HCT116 (cell line): ENCODE results near the gene DIS3L2. TPM values are rescaled to one million over a fixed set of nuclear protein-coding genes. Genes with fewer than 3 reads are reported as not detected.

Experiments used
- ATAC-seq: fragments of 200-7000 bp; cut with Tn5 transposase; 2 replicates; pipeline ENCODE4 v1.9.1; 2020; ENCODE audit warnings: mild to moderate bottlenecking, moderate library complexity
- BruUV-seq: library from RNA; stranded (reverse); fragments of 400-500 nt; replicated peaks from 2 replicates; lab custom pipeline; 2021; lab: Mats Ljungman, UMichigan
- CTCF ChIA-PET: fragments of 300-600 bp; sonication (Branson Sonifier 250); formaldehyde crosslinking; loops from one replicate; lab custom pipeline; 2021; ENCODE audit warnings: antibody characterized with exemption; lab: Charles Lee
- POLR2A ChIA-PET: fragments of 300-600, 350-600 bp; sonication (Branson Sonifier 250); formaldehyde crosslinking; loops from one replicate; lab custom pipeline; 2021; ENCODE audit warnings: antibody characterized with exemption; lab: Charles Lee
- RAD21 ChIA-PET, 2 experiments: fragments of 300-600 bp; sonication (Branson Sonifier 250); formaldehyde crosslinking; loops; one replicate each; lab custom pipeline; 2023; ENCODE audit warnings: low total read pairs in 2 of 2; ENCODE audit not compliant: uncharacterized antibody in 2 of 2, unreplicated experiment in 2 of 2, low non-redundant PET in 1 of 2; lab: Charles Lee
- DNase-seq: peaks from one replicate; pipeline ENCODE4 v3.0.0-alpha.2; 2010; ENCODE audit warnings: low read depth, low spot score
- H2AFZ ChIP-seq: fragments of 200-600 bp; shearing (Covaris generic), sonication (generic); 2 replicates; pipeline ENCODE4 v1.6.1; 2017; ENCODE audit warnings: low read depth, mixed run types, mixed read lengths, antibody characterized with exemption, low read length; ENCODE audit not compliant: poor library complexity, severe bottlenecking
- H3K27ac ChIP-seq: 2 replicates; pipeline ENCODE4 v1.5.1; 2012; ENCODE audit warnings: low read depth, low read length
- H3K27me3 ChIP-seq: fragments of 200-600 bp; sonication (generic); 2 replicates; pipeline ENCODE4 v1.6.1; 2016; ENCODE audit warnings: mixed run types, low read length, mixed read lengths; ENCODE audit not compliant: insufficient read depth
- H3K36me3 ChIP-seq, 2 experiments: fragments of 200-500 bp in 1 of 2; fragments of 200-600 bp in 1 of 2; sonication (Bioruptor generic) in 1 of 2; sonication (generic) in 1 of 2; 2 replicates each; pipeline versions ENCODE4 v1.5.1 to v1.6.1; 2014 to 2016; ENCODE audit warnings: low read length in 2 of 2, inconsistent platforms in 1 of 2, mixed read lengths in 1 of 2, mixed run types in 1 of 2; ENCODE audit not compliant: insufficient read depth in 2 of 2, control insufficient read depth in 1 of 2
- H3K4me1 ChIP-seq, 2 experiments: fragments of 200-600 bp in 1 of 2; sonication (generic) in 1 of 2; 2 replicates each; pipeline versions ENCODE4 v1.5.1 to v1.6.1; 2012 to 2017; ENCODE audit warnings: low read length in 2 of 2, inconsistent platforms in 1 of 2, mild to moderate bottlenecking in 1 of 2, mixed read lengths in 1 of 2, mixed run types in 1 of 2, moderate library complexity in 1 of 2; ENCODE audit not compliant: insufficient read depth in 2 of 2, control insufficient read depth in 1 of 2
- H3K4me2 ChIP-seq: fragments of 200-600 bp; sonication (generic); 2 replicates; pipeline ENCODE4 v1.6.1; 2017; ENCODE audit warnings: mixed run types, low read length, mixed read lengths
- H3K4me3 ChIP-seq, 2 experiments: fragments of 200-600 bp in 1 of 2; sonication (generic) in 1 of 2; replicated peaks in 1 of 2; 2 replicates each; pipeline ENCODE4 v1.5.1; 2011 to 2016; ENCODE audit warnings: low read length in 2 of 2, control low read depth in 1 of 2, low read depth in 1 of 2, mild to moderate bottlenecking in 1 of 2, mixed read lengths in 1 of 2, mixed run types in 1 of 2
- H3K79me2 ChIP-seq: fragments of 200-600 bp; sonication (generic); 2 replicates; pipeline ENCODE4 v1.6.1; 2017; ENCODE audit warnings: mild to moderate bottlenecking, mixed run types, low read length, moderate library complexity, mixed read lengths; ENCODE audit not compliant: insufficient read depth
- H3K9ac ChIP-seq: fragments of 200-600 bp; sonication (generic); 2 replicates; pipeline ENCODE4 v1.6.1; 2016; ENCODE audit warnings: low read length, mixed read lengths
- H3K9me2 ChIP-seq: fragments of 200-600 bp; sonication (generic), shearing (Covaris generic); 2 replicates; pipeline ENCODE4 v1.6.1; 2017; ENCODE audit warnings: mixed run types, mild to moderate bottlenecking, moderate library complexity; ENCODE audit not compliant: insufficient read depth
- H3K9me3 ChIP-seq, 2 experiments: fragments of 200-500 bp in 1 of 2; fragments of 200-600 bp in 1 of 2; sonication (Bioruptor generic) in 1 of 2; sonication (generic) in 1 of 2; 2 replicates each; pipeline ENCODE4 v1.6.1; 2014 to 2017; ENCODE audit warnings: low read length in 2 of 2, mixed read lengths in 2 of 2, inconsistent platforms in 1 of 2, low read depth in 1 of 2, mild to moderate bottlenecking in 1 of 2, mixed run types in 1 of 2, moderate library complexity in 1 of 2; ENCODE audit not compliant: control insufficient read depth in 1 of 2, insufficient read depth in 1 of 2
- H4K20me1 ChIP-seq: fragments of 200-600 bp; sonication (generic), shearing (Covaris generic); 2 replicates; pipeline ENCODE4 v1.6.1; 2017; ENCODE audit warnings: mixed run types, mild to moderate bottlenecking, moderate library complexity; ENCODE audit not compliant: insufficient read depth
- CEBPB ChIP-seq: IDR thresholded peaks from 2 replicates; pipeline ENCODE4 v1.6.1; 2012; ENCODE audit warnings: low read depth
- ELF1 ChIP-seq: IDR thresholded peaks from 2 replicates; pipeline ENCODE4 v1.6.1; 2012; ENCODE audit warnings: low read depth, borderline replicate concordance
- EZH2 ChIP-seq: fragments of 200-600 bp; sonication (generic); IDR thresholded peaks from 2 replicates; pipeline ENCODE4 v1.6.1; 2017; ENCODE audit warnings: antibody characterized with exemption, mixed run types
- FOSL1 ChIP-seq: IDR thresholded peaks from 2 replicates; pipeline ENCODE4 v1.6.1; 2012; ENCODE audit warnings: low read depth
- POLR2AphosphoS5 ChIP-seq: IDR thresholded peaks from 2 replicates; pipeline ENCODE4 v1.6.1; 2011; ENCODE audit warnings: mild to moderate bottlenecking, low read depth, low read length, moderate library complexity
- SIN3A ChIP-seq: IDR thresholded peaks from 2 replicates; pipeline ENCODE4 v1.6.1; 2012; ENCODE audit warnings: low read depth
- SP1 ChIP-seq: IDR thresholded peaks from 2 replicates; pipeline ENCODE4 v1.6.1; 2012; ENCODE audit warnings: low read depth
- TCF7L2 ChIP-seq: IDR thresholded peaks from 2 replicates; pipeline ENCODE4 v1.7.0; 2011; ENCODE audit warnings: borderline replicate concordance, inconsistent platforms; ENCODE audit not compliant: insufficient read depth, insufficient read length; ENCODE audit errors: extremely low read depth
- ZFX ChIP-seq: fragments of 450-650 bp; IDR thresholded peaks from 2 replicates; pipeline ENCODE4 v1.6.1; 2017
- ZNF274 ChIP-seq: fragments of 200-500 bp; sonication (Bioruptor generic); IDR thresholded peaks from 2 replicates; pipeline ENCODE4 v1.6.1; 2014; ENCODE audit warnings: mild to moderate bottlenecking, low read depth, low read length, inconsistent platforms
- intact Hi-C: fragments of 100-400 bp; cut with micrococcal nuclease; formaldehyde crosslinking; loops from 2 replicates; pipeline ENCODE4 v1.10.0; 2022
- total RNA-seq: library from RNA; stranded (reverse); gene quantifications from one replicate; pipeline ENCODE4 v1.2.1, GENCODE V29; 2021; ENCODE audit not compliant: unreplicated experiment
- TF ChIP-seq, protein P1 (sequence below): IDR thresholded peaks from 2 replicates; pipeline ENCODE4 v1.6.1; 2012
- TF ChIP-seq, protein P2 (sequence below): IDR thresholded peaks from 2 replicates; pipeline ENCODE4 v1.6.1; 2011; ENCODE audit warnings: mild to moderate bottlenecking, low read length, moderate library complexity; ENCODE audit not compliant: insufficient replicate concordance; ENCODE audit errors: extremely low read depth
- TF ChIP-seq, protein P3 (sequence below): IDR thresholded peaks from 2 replicates; pipeline ENCODE4 v1.6.1; 2012
- TF ChIP-seq, protein P4 (sequence below): IDR thresholded peaks from 2 replicates; pipeline ENCODE4 v1.6.1; 2012; ENCODE audit warnings: low read depth

Gene DIS3L2
- total RNA-seq, 1 experiment from 2014 or later: 42.5 TPM

DNA sequence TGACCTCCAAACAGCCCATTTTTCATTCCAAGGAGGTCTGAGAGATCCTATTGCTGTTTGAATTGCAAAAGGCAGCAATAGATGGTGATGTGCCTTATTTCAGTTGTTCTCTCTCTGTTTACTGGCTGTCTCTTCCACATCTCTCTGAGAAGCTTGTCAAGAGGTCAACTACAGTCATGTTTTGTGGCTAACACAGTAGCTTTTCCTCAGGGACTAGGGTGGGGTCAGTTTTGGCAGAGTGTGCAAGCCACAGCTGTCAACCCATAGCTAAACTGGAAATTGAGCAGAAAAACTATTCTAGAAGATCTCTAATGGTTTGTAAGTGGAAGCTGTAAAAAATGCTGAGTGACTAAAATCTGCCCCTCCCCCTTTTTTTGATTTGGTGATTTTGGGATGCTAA lies 67.1 kb downstream of the DIS3L2 start:
- no peak overlapping the region for H3K4me3 ChIP-seq
- no peak overlapping the region for H3K27ac ChIP-seq
- intact Hi-C loops: no loop called here
- 0 out of 2 replicates have a peak, but pooled peaks cover 8% of the 10 kb centered on the region for H4K20me1 ChIP-seq
- no peak overlapping the region for H2AFZ ChIP-seq
- RAD21 ChIA-PET: no interaction called here
- POLR2A ChIA-PET: no interaction called here
- ATAC-seq: no peak
- H3K27me3 ChIP-seq: no peaks in the 10 kb centered on the region
- no peaks in the 10 kb centered on the region for H3K4me1 ChIP-seq
- H3K79me2 ChIP-seq: no peaks in the 10 kb centered on the region
- BruUV-seq: no TSS peak
- H3K9me3 ChIP-seq: no peaks in the 10 kb centered on the region
- H3K36me3 ChIP-seq: peaks cover 6 to 12% of the 10 kb centered on the region in 2 experiments; a peak in 2 of 4 replicates
- TF ChIP-seq, protein P1, sequence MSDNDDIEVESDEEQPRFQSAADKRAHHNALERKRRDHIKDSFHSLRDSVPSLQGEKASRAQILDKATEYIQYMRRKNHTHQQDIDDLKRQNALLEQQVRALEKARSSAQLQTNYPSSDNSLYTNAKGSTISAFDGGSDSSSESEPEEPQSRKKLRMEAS: no peak
- TF ChIP-seq, protein P2, sequence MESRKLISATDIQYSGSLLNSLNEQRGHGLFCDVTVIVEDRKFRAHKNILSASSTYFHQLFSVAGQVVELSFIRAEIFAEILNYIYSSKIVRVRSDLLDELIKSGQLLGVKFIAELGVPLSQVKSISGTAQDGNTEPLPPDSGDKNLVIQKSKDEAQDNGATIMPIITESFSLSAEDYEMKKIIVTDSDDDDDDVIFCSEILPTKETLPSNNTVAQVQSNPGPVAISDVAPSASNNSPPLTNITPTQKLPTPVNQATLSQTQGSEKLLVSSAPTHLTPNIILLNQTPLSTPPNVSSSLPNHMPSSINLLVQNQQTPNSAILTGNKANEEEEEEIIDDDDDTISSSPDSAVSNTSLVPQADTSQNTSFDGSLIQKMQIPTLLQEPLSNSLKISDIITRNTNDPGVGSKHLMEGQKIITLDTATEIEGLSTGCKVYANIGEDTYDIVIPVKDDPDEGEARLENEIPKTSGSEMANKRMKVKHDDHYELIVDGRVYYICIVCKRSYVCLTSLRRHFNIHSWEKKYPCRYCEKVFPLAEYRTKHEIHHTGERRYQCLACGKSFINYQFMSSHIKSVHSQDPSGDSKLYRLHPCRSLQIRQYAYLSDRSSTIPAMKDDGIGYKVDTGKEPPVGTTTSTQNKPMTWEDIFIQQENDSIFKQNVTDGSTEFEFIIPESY: no peak
- TF ChIP-seq TCF7L2 (no peak), EZH2 (no peak), POLR2AphosphoS5 (no peak), CEBPB (no peak), ZNF274 (no peak), FOSL1 (no peak), SP1 (no peak), ZFX (no peak), ELF1 (no peak), SIN3A (no peak)
- TF ChIP-seq, protein P3, sequence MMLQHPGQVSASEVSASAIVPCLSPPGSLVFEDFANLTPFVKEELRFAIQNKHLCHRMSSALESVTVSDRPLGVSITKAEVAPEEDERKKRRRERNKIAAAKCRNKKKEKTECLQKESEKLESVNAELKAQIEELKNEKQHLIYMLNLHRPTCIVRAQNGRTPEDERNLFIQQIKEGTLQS: no peak
- TF ChIP-seq, protein P4, sequence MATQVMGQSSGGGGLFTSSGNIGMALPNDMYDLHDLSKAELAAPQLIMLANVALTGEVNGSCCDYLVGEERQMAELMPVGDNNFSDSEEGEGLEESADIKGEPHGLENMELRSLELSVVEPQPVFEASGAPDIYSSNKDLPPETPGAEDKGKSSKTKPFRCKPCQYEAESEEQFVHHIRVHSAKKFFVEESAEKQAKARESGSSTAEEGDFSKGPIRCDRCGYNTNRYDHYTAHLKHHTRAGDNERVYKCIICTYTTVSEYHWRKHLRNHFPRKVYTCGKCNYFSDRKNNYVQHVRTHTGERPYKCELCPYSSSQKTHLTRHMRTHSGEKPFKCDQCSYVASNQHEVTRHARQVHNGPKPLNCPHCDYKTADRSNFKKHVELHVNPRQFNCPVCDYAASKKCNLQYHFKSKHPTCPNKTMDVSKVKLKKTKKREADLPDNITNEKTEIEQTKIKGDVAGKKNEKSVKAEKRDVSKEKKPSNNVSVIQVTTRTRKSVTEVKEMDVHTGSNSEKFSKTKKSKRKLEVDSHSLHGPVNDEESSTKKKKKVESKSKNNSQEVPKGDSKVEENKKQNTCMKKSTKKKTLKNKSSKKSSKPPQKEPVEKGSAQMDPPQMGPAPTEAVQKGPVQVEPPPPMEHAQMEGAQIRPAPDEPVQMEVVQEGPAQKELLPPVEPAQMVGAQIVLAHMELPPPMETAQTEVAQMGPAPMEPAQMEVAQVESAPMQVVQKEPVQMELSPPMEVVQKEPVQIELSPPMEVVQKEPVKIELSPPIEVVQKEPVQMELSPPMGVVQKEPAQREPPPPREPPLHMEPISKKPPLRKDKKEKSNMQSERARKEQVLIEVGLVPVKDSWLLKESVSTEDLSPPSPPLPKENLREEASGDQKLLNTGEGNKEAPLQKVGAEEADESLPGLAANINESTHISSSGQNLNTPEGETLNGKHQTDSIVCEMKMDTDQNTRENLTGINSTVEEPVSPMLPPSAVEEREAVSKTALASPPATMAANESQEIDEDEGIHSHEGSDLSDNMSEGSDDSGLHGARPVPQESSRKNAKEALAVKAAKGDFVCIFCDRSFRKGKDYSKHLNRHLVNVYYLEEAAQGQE: no peak
- CTCF ChIA-PET: no interaction called here
- no peak overlapping the region for H3K4me2 ChIP-seq
- H3K9ac ChIP-seq: no peak overlapping the region
- no peak for DNase-seq
- H3K9me2 ChIP-seq: no peaks in the 10 kb centered on the region
